ENCODE results near the gene ZWILCH. TPM values are rescaled to one million over a fixed set of nuclear protein-coding genes. Genes with fewer than 3 reads are reported as not detected.

The ZWILCH gene
- polyA plus RNA-seq, 1 experiment: 18.1 TPM

DNA sequence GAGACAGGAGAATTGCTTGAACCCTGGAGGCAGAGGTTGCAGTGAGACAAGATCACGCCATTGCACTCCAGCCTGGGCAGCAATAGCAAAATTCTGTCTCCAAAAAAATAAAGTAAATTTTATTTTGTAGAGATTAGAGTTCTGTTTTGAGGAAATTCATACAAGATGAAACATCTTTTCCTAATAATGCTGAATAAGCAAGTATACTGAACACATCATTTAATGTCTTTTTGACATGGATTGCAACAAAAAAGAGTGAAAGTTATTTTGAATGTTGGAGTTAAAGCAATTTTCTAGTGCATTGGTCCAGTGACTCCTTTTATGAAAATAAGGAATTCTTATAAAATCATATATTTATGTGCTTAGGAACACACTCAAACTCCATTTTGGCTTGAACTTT is 40.1 kb downstream of the ZWILCH start:
- Histone ChIP-seq H3K27ac (ENCODE audit: low read depth, low read length) (no peak overlapping the region), H3K9me3 (ENCODE audit: control insufficient read depth, insufficient read depth, low read length) (no peaks in the 10 kb centered on the region), H3K27me3 (ENCODE audit: control insufficient read depth, insufficient read depth, low read length) (no peaks in the 10 kb centered on the region), H3K4me3 (ENCODE audit: low read depth, low read length) (no peak overlapping the region)
- no peak for TF ChIP-seq CTCF (IDR thresholded peaks at IDR 0.05; ENCODE audit: low read depth, low read length)
- no peak for DNase-seq (ENCODE audit: low read depth, low spot score)
- ChIA-PET CTCF (no interaction called here), POLR2A (no interaction called here)

DNA sequence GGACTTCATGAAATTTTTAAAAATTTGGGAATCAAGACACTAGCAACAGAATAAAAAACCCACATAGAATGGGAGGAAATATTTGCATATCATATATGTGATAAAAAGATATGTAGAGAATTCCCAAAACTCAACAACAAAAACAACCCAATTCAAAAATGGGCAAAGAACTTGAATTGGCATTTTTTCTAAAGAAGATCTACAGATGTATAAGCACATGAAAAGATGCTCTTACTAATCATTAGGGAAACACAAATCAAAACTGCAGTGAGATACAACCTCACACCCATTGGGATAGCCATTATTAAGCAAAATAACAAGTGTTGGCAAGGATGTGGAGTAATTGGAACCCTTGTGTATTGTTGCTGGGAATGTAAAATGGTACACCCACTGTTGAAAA is 50.6 kb downstream of the ZWILCH start:
- Histone ChIP-seq H3K9me3 (ENCODE audit: control insufficient read depth, insufficient read depth, low read length) (no peaks in the 10 kb centered on the region; the same call in 1 of the 2 replicates), H3K4me3 (ENCODE audit: low read depth, low read length) (no peak overlapping the region), H3K27me3 (ENCODE audit: control insufficient read depth, insufficient read depth, low read length) (no peaks in the 10 kb centered on the region), H3K27ac (ENCODE audit: low read depth, low read length) (no peak overlapping the region)
- no peak for TF ChIP-seq CTCF (IDR thresholded peaks at IDR 0.05; ENCODE audit: low read depth, low read length)
- DNase-seq (ENCODE audit: low read depth, low spot score): no peak
- CTCF ChIA-PET: no interaction called here
- POLR2A ChIA-PET: no interaction called here

- TF ChIP-seq CTCF (IDR thresholded peaks at IDR 0.05; ENCODE audit: low read depth, low read length): no peak
These were observed 53.1 kb downstream of the ZWILCH start for GRCh38 chr15:66558271-66558670.

DNA sequence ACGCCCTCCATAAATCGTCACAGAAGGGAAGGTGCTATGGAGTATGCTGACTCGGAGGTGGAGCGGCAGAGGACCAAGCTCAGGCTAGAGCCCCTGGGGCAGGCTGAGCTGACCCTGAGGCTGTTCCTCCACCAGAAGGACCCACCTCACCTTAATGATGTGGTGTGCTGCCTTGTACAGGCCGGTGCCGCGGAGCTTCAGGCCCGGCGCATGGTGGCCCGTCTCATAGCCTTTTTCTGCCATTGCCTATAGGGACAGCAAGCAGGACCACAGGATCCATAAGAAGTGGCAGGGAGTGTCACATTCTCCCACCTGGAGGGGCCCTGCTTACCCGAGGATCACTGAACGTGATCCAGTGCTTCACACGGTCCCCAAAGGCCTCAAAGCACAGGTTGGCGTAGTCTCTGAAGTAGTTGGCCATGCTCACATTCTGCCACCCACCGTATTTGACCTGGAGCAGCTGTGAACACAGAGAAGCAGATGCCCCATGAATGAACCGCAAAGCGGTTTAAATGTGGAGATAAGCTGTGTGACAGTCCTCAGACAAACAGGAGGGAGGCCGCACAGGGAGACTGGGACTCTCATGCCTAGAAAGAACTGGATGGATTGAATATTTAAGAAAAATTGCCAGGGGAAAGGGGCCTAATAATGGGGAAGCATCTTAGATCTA is 55.9 kb downstream of the ZWILCH start:
- TF ChIP-seq CTCF (IDR thresholded peaks at IDR 0.05; ENCODE audit: low read depth, low read length): no peak
- no peak for DNase-seq (ENCODE audit: low read depth, low spot score)
- CTCF ChIA-PET: no interaction called here
- no peak overlapping the region for H3K27ac ChIP-seq (ENCODE audit: low read depth, low read length)
- H3K27me3 ChIP-seq (ENCODE audit: control insufficient read depth, insufficient read depth, low read length): no peaks in the 10 kb centered on the region
- POLR2A ChIA-PET: no interaction called here
- peaks cover 3% of the 10 kb centered on the region for H3K9me3 ChIP-seq (ENCODE audit: control insufficient read depth, insufficient read depth, low read length)
- no peak overlapping the region for H3K4me3 ChIP-seq (ENCODE audit: low read depth, low read length)

More at GRCh38 chr15:66558271-66558670, 53.1 kb downstream of the ZWILCH start:
- ChIA-PET POLR2A (no interaction called here), CTCF (interaction anchor here (3.4 kb wide), 1 partner anchor 9 kb away, joined by 14 read pairs; no protein-coding TSS in a partner anchor)
- Histone ChIP-seq H3K27ac (ENCODE audit: low read depth, low read length) (no peak overlapping the region), H3K27me3 (ENCODE audit: control insufficient read depth, insufficient read depth, low read length) (no peaks in the 10 kb centered on the region), H3K9me3 (ENCODE audit: control insufficient read depth, insufficient read depth, low read length) (peaks cover 3% of the 10 kb centered on the region), H3K4me3 (ENCODE audit: low read depth, low read length) (no peak overlapping the region)
- DNase-seq (ENCODE audit: low read depth, low spot score): no peak

- Histone ChIP-seq H3K27me3 (ENCODE audit: control insufficient read depth, insufficient read depth, low read length) (no peaks in the 10 kb centered on the region), H3K4me3 (ENCODE audit: low read depth, low read length) (no peak overlapping the region), H3K27ac (ENCODE audit: low read depth, low read length) (no peak overlapping the region), H3K9me3 (ENCODE audit: control insufficient read depth, insufficient read depth, low read length) (peaks cover 3% of the 10 kb centered on the region)
- POLR2A ChIA-PET: no interaction called here
- TF ChIP-seq CTCF (IDR thresholded peaks at IDR 0.05; ENCODE audit: low read depth, low read length): no peak
- CTCF ChIA-PET: no interaction called here
- no peak for DNase-seq (ENCODE audit: low read depth, low spot score)
These were observed 58.0 kb downstream of the ZWILCH start for GRCh38 chr15:66563126-66563525.
